Naive thymus-derived CD8-positive, alpha-beta T cell (primary cell): Measurements from ENCODE around the gene NTMT2. TPM values are rescaled to one million over a fixed set of nuclear protein-coding genes. Genes with fewer than 3 reads are reported as not detected.

Experiments used
- ATAC-seq, 2 donors: fragments of 150-1000 bp; cut with Tn5 transposase in 1 of 2; sonication (Bioruptor Pico), chemical (Tn5 transposase) in 1 of 2; 1 replicate in 1 of 2; 2 replicates in 1 of 2; pipeline ENCODE4 v1.10.0; 2021; ENCODE audit warnings: mild to moderate bottlenecking in 2 of 2, moderate library complexity in 2 of 2
- POLR2A ChIA-PET: fragments of 350-600 bp; sonication (Branson Sonifier 250); formaldehyde crosslinking; loops from one replicate; lab custom pipeline; 2021; ENCODE audit warnings: antibody characterized with exemption; lab: Charles Lee
- DNase-seq, 10 donors: peaks; one replicate each; pipeline versions ENCODE4 v3.0.0 to v3.0.0-alpha.2; 2020 to 2022
- H3K27ac Mint-ChIP-seq, 10 donors: one replicate each; pipeline ENCODE4 v1.8.0; 2020 to 2022; ENCODE audit warnings: mild to moderate bottlenecking in 10 of 10, mixed read lengths in 10 of 10, moderate library complexity in 4 of 10, inconsistent platforms in 1 of 10
- H3K27me3 Mint-ChIP-seq, 5 donors: one replicate each; pipeline ENCODE4 v1.8.0; 2021 to 2022; ENCODE audit warnings: mixed read lengths in 5 of 5
- H3K36me3 Mint-ChIP-seq, 3 donors: one replicate each; pipeline ENCODE4 v1.8.0; 2020 to 2022; ENCODE audit warnings: mixed read lengths in 3 of 3, mild to moderate bottlenecking in 2 of 3, inconsistent platforms in 1 of 3
- H3K4me1 Mint-ChIP-seq, 4 donors: one replicate each; pipeline ENCODE4 v1.8.0; 2021 to 2022; ENCODE audit warnings: mixed read lengths in 4 of 4
- H3K4me3 Mint-ChIP-seq, 10 donors: one replicate each; pipeline ENCODE4 v1.8.0; 2020 to 2022; ENCODE audit warnings: mild to moderate bottlenecking in 10 of 10, mixed read lengths in 10 of 10, moderate library complexity in 6 of 10, inconsistent platforms in 1 of 10
- H3K9me3 Mint-ChIP-seq, 9 donors: one replicate each; pipeline ENCODE4 v1.8.0; 2020 to 2022; ENCODE audit warnings: mixed read lengths in 9 of 9, mild to moderate bottlenecking in 3 of 9, inconsistent platforms in 1 of 9, moderate library complexity in 1 of 9
- microRNA-seq: library from miRNA; unstranded; fragments of <30 nt; microRNA quantifications from one replicate; pipeline ENCODE4 v1.2.0, GENCODE V29; 2022; ENCODE audit warnings: borderline microRNAs expressed
- polyA plus RNA-seq, 3 donors: library from polyadenylated mRNA; unstranded; fragments of 300-500 nt; fragmentation: Illumina TruSeq; gene quantifications; one replicate each; pipeline ENCODE4 v1.2.3, GENCODE V29; 2021
- total RNA-seq, 8 experiments: library from RNA in 2 of 8; stranded (reverse) in 2 of 8; gene quantifications; one replicate each; pipeline ENCODE4 v1.2.3 and lab custom pipeline; 2021 to 2026

NTMT2 gene
- total and polyA plus RNA-seq, 5 experiments from 2014 or later = not detected

DNA sequence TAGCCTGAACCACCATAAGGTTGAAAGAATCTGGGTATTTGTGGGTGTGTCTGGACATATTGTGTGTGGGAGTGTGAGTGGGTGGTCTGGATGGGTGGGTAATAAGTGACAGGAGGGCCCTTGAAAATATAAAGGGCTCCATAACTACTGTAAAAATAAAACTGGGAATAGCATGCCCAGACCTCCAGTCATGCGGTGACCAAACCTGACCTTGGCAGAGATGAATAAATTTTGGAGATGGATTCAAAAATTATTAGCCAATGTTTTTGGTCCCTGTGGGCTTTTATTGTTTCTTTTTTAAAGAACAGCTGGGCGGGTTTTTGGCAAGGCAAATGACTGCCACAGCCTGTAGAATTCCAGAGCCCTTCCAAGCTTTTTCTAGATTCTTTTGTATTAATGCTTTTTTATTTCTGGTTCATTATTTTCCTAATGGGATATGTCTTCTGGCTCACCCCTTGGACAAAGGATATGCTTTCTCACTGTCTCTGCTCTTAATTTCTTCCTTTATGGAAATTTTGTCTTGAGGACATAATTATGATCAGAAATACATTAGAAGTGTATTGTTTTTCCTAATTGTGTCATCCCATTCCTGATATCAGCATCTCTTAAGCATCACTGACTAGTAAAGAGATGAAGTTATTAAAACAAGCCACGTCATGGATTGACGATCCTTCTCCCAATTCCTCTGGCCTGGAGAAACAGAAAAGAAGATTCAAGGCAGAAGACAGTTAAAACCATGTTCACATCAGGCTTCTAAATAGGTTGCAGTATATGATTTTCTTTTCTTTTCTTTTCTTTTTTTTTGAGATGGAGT lies 69.5 kb downstream of the NTMT2 start:
- POLR2A ChIA-PET = no interaction called here

DNA sequence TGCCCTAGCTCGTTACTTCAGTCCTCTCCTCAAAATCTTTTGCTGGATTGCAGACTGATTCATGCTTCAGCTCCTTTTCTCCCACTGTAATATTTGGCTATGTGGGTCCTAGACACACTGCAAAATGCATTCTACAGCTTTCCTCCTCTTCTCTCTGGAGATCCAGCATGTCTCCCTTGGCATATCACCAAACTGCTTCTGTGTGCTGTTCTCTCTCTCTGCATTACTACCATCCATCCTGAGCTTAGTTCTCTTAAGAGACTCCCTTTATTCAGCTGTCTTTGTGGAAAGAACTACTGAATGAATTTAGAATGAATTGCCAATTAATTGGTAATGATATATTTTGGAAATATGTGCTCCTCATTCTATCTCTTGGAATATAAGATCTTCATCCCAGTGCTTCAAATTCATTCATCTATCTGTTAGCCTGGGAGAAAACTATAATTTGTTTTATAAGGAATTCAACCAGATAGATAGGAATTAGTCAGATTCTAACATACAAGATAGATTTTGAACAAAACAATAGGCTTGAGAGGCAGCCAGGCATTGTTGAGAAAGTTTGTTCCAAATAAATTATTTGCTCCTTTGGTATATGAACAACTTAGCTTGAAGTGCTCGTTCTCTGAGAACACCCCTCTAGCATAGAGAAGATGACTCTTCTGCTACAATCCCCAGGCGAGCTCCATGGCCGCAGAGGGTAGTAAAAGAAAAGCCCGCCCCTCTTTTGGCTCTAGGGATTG lies 71.9 kb downstream of the NTMT2 start:
- Mint-ChIP-seq H3K4me1 (peaks cover 0 to 3% (median 0%) of the 10 kb centered on the region in 4 donors), H3K4me3 (no peak overlapping the region), H3K27me3 (peaks cover 13 to 58% (median 30%) of the 10 kb centered on the region in 5 donors), H3K9me3 (peaks cover 0 to 2% (median 0%) of the 10 kb centered on the region in 9 donors), H3K27ac (no peak overlapping the region), H3K36me3 (no peaks in the 10 kb centered on the region)
- POLR2A ChIA-PET = no interaction called here
- no peak for ATAC-seq
- no peak for DNase-seq

More for the DNA sequence above, 69.5 kb downstream of the NTMT2 start:
- no peak overlapping the region for H3K4me3 Mint-ChIP-seq
- H3K27me3 Mint-ChIP-seq = peaks cover 19 to 60% (median 32%) of the 10 kb centered on the region in 5 donors
- peaks cover 0 to 2% (median 0%) of the 10 kb centered on the region in 9 donors for H3K9me3 Mint-ChIP-seq
- no peak for DNase-seq
- no peaks in the 10 kb centered on the region for H3K36me3 Mint-ChIP-seq
- no peak overlapping the region for H3K27ac Mint-ChIP-seq
- ATAC-seq = no peak
- H3K4me1 Mint-ChIP-seq = peaks cover 0 to 3% (median 0%) of the 10 kb centered on the region in 4 donors

DNA sequence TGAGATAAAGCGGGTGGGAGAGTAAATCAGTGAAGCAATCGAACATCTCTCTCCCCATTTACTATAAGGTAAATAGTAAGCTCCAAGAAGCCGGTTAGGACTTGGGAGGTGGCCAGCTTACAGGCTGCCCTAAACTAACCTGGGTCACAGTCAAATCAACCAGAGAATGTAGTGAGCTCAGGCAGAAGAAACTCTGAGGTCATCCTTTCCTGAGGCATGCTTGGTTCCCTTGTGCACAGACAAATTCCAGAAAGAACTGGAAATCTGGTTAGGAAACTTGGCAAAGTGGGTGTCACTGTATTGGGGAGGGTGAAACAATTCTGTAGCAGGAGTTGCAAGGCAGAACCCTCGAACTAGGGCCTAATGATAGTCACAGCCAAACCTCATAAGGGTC lies 72.5 kb downstream of the NTMT2 start:
- H3K4me3 Mint-ChIP-seq = no peak overlapping the region
- no peaks in the 10 kb centered on the region for H3K36me3 Mint-ChIP-seq
- peaks cover 0 to 3% (median 0%) of the 10 kb centered on the region in 9 donors for H3K9me3 Mint-ChIP-seq
- DNase-seq (no peak), ATAC-seq (no peak)
- no peak overlapping the region for H3K27ac Mint-ChIP-seq
- H3K4me1 Mint-ChIP-seq = peaks cover 0 to 3% (median 0%) of the 10 kb centered on the region in 4 donors
- POLR2A ChIA-PET = no interaction called here
- H3K27me3 Mint-ChIP-seq = peaks cover 16 to 58% (median 30%) of the 10 kb centered on the region in 5 donors

Small RNAs within 50 kb of the gene (microRNA-seq; reads per million reads assigned to microRNA genes)
- gene MIR3119-1 (not detected), gene MIR3119-2 (not detected)

Other genes starting within 250 kb of the NTMT2 start
- 10 to 100 TPM; 18.6 to 20.8 TPM for gene KIFAP3, start 71.3 kb upstream of the NTMT2 start, total RNA-seq
- gene KIFAP3, start 71.3 kb upstream of the NTMT2 start, polyA plus RNA-seq = 10 to 100 TPM in 2 of 3 donors, 1 to 10 TPM in 1; 10.0 to 17.9 (median 14.0) TPM